HG03378 (cell line): ENCODE measurements around the gene UBE2C.
A peak's percentile ranks its signal among the peaks of the same experiment; 100 is the strongest.
"Not testable (repeated sequence)": the region's sequence is repeated elsewhere in the genome, so short reads cannot be mapped to it uniquely, and the experiment has no call there.

ENCODE experiments used
- ATAC-seq: cut with Tn5 transposase; IDR thresholded peaks from one replicate; pipeline ENCODE4 v1.9.1; 2021; ENCODE audit warnings: mild to moderate bottlenecking, moderate library complexity; ENCODE audit not compliant: unreplicated experiment

UBE2C gene

GRCh38 chr20:45812157-45813005 lies at the start of gene UBE2C:
TSS of gene UBE2C (plus strand) at chr20:45812644. CDS start at chr20:45812696, 52 bp downstream.
- peak; percentile 95 for ATAC-seq

GRCh38 chr20:45764618-45765282 lies 47.7 kb upstream of the UBE2C start:
- ATAC-seq, result not testable (repeated sequence)

GRCh38 chr20:45765307-45765875 lies 47.1 kb upstream of the UBE2C start:
- ATAC-seq, result no peak

- ATAC-seq, result no peak
These were observed 46.5 kb upstream of the UBE2C start for GRCh38 chr20:45765980-45766379.

GRCh38 chr20:45768479-45768878 lies 44.0 kb upstream of the UBE2C start:
- ATAC-seq, result no peak

GRCh38 chr20:45771182-45771759 lies 41.2 kb upstream of the UBE2C start:
- ATAC-seq, result no peak

GRCh38 chr20:45772693-45773092 lies 39.8 kb upstream of the UBE2C start:
- no peak for ATAC-seq

- no peak for ATAC-seq
These were observed 37.5 kb upstream of the UBE2C start for GRCh38 chr20:45774945-45775344.

GRCh38 chr20:45775411-45775810 lies 37.0 kb upstream of the UBE2C start:
- ATAC-seq, result no peak

- no peak for ATAC-seq
These were observed 35.5 kb upstream of the UBE2C start for GRCh38 chr20:45776931-45777330.

GRCh38 chr20:45779011-45779915 lies 33.2 kb upstream of the UBE2C start:
- no peak for ATAC-seq

- ATAC-seq, result no peak
These were observed 32.3 kb upstream of the UBE2C start for GRCh38 chr20:45780159-45780558.

- ATAC-seq, result no peak
These were observed 31.0 kb upstream of the UBE2C start for GRCh38 chr20:45781391-45781931.

- ATAC-seq, result no peak
These were observed 29.6 kb upstream of the UBE2C start for GRCh38 chr20:45782890-45783289.

GRCh38 chr20:45783656-45784294 lies 28.7 kb upstream of the UBE2C start:
- no peak for ATAC-seq

GRCh38 chr20:45788351-45788750 lies 24.1 kb upstream of the UBE2C start:
- ATAC-seq, result no peak

- no peak for ATAC-seq
These were observed 19.9 kb upstream of the UBE2C start for GRCh38 chr20:45792317-45793118.

GRCh38 chr20:45796337-45797065 lies 15.9 kb upstream of the UBE2C start:
- ATAC-seq, result no peak
